Natural killer cell (primary cell): Measurements from ENCODE around the gene CHCHD4. TPM values are rescaled to one million over a fixed set of nuclear protein-coding genes. Genes with fewer than 3 reads are reported as not detected.
A peak's percentile ranks its signal among the peaks of the same experiment; 100 is the strongest.

ENCODE experiments used
- ATAC-seq, 3 donors: fragments of 150-1000 bp in 2 of 3; fragments of 200-7000 bp in 1 of 3; cut with Tn5 transposase; 1 replicate in 1 of 3; 2 replicates in 2 of 3; pipeline ENCODE4 v1.10.0; 2021; ENCODE audit warnings: mild to moderate bottlenecking in 2 of 3, moderate library complexity in 2 of 3
- DNase-seq, 2 donors: peaks; one replicate each; pipeline versions ENCODE4 v3.0.0 to v3.0.0-alpha.2; 2013 to 2021; ENCODE audit warnings: mixed read lengths in 1 of 2
- H3K27ac ChIP-seq: one replicate; pipeline ENCODE4 v1.5.1; 2013; ENCODE audit warnings: mild to moderate bottlenecking, low read length
- H3K27me3 ChIP-seq: one replicate; pipeline ENCODE4 v1.6.1; 2013; ENCODE audit warnings: low read length; ENCODE audit not compliant: control insufficient read depth, insufficient read depth
- H3K36me3 ChIP-seq: one replicate; pipeline ENCODE4 v1.6.1; 2013; ENCODE audit warnings: low read length; ENCODE audit not compliant: control insufficient read depth, insufficient read depth
- H3K4me1 ChIP-seq: one replicate; pipeline ENCODE4 v1.6.1; 2013; ENCODE audit warnings: low read length; ENCODE audit not compliant: control insufficient read depth, insufficient read depth
- H3K4me3 ChIP-seq: one replicate; pipeline ENCODE4 v1.5.1; 2013; ENCODE audit warnings: low read length
- H3K9me3 ChIP-seq: one replicate; pipeline ENCODE4 v1.6.1; 2013; ENCODE audit warnings: low read length; ENCODE audit not compliant: control insufficient read depth, insufficient read depth
- H3K27ac Mint-ChIP-seq, 2 donors: one replicate each; pipeline ENCODE4 v1.8.0; 2022; ENCODE audit warnings: mild to moderate bottlenecking in 2 of 2, mixed read lengths in 2 of 2, moderate library complexity in 1 of 2
- H3K27me3 Mint-ChIP-seq, 2 donors: one replicate each; pipeline ENCODE4 v1.8.0; 2022; ENCODE audit warnings: low read depth in 2 of 2, mixed read lengths in 2 of 2
- H3K36me3 Mint-ChIP-seq: one replicate; pipeline ENCODE4 v1.8.0; 2022; ENCODE audit warnings: mixed read lengths
- H3K4me1 Mint-ChIP-seq, 2 donors: one replicate each; pipeline ENCODE4 v1.8.0; 2022; ENCODE audit warnings: mixed read lengths in 2 of 2
- H3K4me3 Mint-ChIP-seq: one replicate; pipeline ENCODE4 v1.8.0; 2022; ENCODE audit warnings: mild to moderate bottlenecking, moderate library complexity, mixed read lengths
- H3K9me3 Mint-ChIP-seq, 2 donors: one replicate each; pipeline ENCODE4 v1.8.0; 2022; ENCODE audit warnings: mixed read lengths in 2 of 2
- CTCF ChIP-seq: fragments of 200-600 bp; IDR thresholded peaks from one replicate; pipeline ENCODE4 v1.8.0; 2022; ENCODE audit warnings: antibody characterized with exemption
- WGBS: methylation state at CpG from one replicate; pipeline ENCODE4 v1.1.7; 2013; ENCODE audit warnings: missing lambda C conversion rate; ENCODE audit not compliant: insufficient coverage; 5-methylcytosine and 5-hydroxymethylcytosine counted together
- intact Hi-C: fragments of 100-400 bp; cut with micrococcal nuclease; formaldehyde crosslinking; loops from one replicate; pipeline ENCODE4 v1.14.2; 2022
- total RNA-seq, 4 donors: library from RNA; stranded (reverse); fragments of 120-200 nt in 1 of 4; gene quantifications; one replicate each; pipeline versions ENCODE4 v1.2.3 to v1.2.4, GENCODE V29; 2013 to 2022

CHCHD4 gene
- total RNA-seq: 1 to 10 TPM; 2.1 to 4.3 (median 3.4) TPM
- total RNA-seq (2013): 9.2 TPM

- Mint-ChIP-seq H3K27me3 (no peaks in the 10 kb centered on the region), H3K36me3 (peaks cover 8% of the 10 kb centered on the region), H3K9me3 (no peaks in the 10 kb centered on the region), H3K27ac (peak within 1 kb of the TSS; percentile 92 to 93), H3K4me3 (peak within 1 kb of the TSS; percentile 96), H3K4me1 (peaks cover 50 to 55% of the 10 kb centered on the region in 2 donors)
- H3K4me3 ChIP-seq: peak within 1 kb of the TSS; percentile 97
- intact Hi-C loops: loop anchor here (1.0 kb wide), 4 partner anchors 18 to 229 kb away; partner anchors contain the start of genes LSM3 and XPC
- H3K36me3 ChIP-seq: peaks cover 19% of the 10 kb centered on the region
- DNase-seq: peak; percentile 97 to 100
- H3K9me3 ChIP-seq: no peaks in the 10 kb centered on the region
- H3K4me1 ChIP-seq: peaks cover 39% of the 10 kb centered on the region
- under 1% methylated on average over 55 of the region's 55 CpGs for WGBS
- no peak for TF ChIP-seq CTCF
- ATAC-seq: peak; percentile 89 to 97 (median 90)
- H3K27me3 ChIP-seq: no peaks in the 10 kb centered on the region
- peak within 1 kb of the TSS; percentile 91 for H3K27ac ChIP-seq
Observed at GRCh38 chr3:14124615-14125192, at the start of gene CHCHD4, which contains the start of gene TMEM43. Gene CHCHD4, minus strand, starts transcription at chr3:14124870. Its CDS starts 194 bp downstream, at chr3:14124676. Gene TMEM43, plus strand, starts transcription at chr3:14125052. Its CDS starts 142 bp downstream, at chr3:14125194.

- Mint-ChIP-seq H3K4me3 (no peak overlapping the region), H3K27ac (no peak overlapping the region), H3K36me3 (peaks cover 37% of the 10 kb centered on the region), H3K4me1 (peaks cover 36 to 38% of the 10 kb centered on the region in 2 donors), H3K27me3 (no peaks in the 10 kb centered on the region), H3K9me3 (no peaks in the 10 kb centered on the region)
- whole genome bisulfite sequencing: 93% methylated on average over 5 of the region's 5 CpGs
- DNase-seq: no peak
- no peak overlapping the region for H3K4me3 ChIP-seq
- peaks cover 55% of the 10 kb centered on the region for H3K36me3 ChIP-seq
- H3K27ac ChIP-seq: no peak overlapping the region
- no peak for TF ChIP-seq CTCF
- H3K9me3 ChIP-seq: no peaks in the 10 kb centered on the region
- peaks cover 21% of the 10 kb centered on the region for H3K4me1 ChIP-seq
- intact Hi-C loops: no loop called here
- no peak for ATAC-seq
- no peaks in the 10 kb centered on the region for H3K27me3 ChIP-seq
Observed at GRCh38 chr3:14172496-14172895, 47.8 kb upstream of the CHCHD4 start.

- WGBS: no CpG with 5 or more reads among the region's 2 CpGs
- Histone ChIP-seq H3K4me3 (no peak overlapping the region), H3K36me3 (peaks cover 73% of the 10 kb centered on the region)
Observed at GRCh38 chr3:14170531-14171159, 46.0 kb upstream of the CHCHD4 start.

More at GRCh38 chr3:14170531-14171159, 46.0 kb upstream of the CHCHD4 start:
- no peaks in the 10 kb centered on the region for H3K27me3 Mint-ChIP-seq
- no peak for DNase-seq
- peak overlapping the region in 1 of 2 donors; percentile 44 for H3K27ac Mint-ChIP-seq
- Histone ChIP-seq H3K4me1 (peaks cover 8% of the 10 kb centered on the region), H3K9me3 (no peaks in the 10 kb centered on the region), H3K27ac (no peak overlapping the region), H3K27me3 (no peaks in the 10 kb centered on the region)
- no peak for ATAC-seq
- no peak for TF ChIP-seq CTCF
- H3K36me3 Mint-ChIP-seq: peaks cover 50% of the 10 kb centered on the region
- H3K4me3 Mint-ChIP-seq: no peak overlapping the region
- no peaks in the 10 kb centered on the region for H3K9me3 Mint-ChIP-seq
- H3K4me1 Mint-ChIP-seq: peaks cover 28 to 30% of the 10 kb centered on the region in 2 donors
- intact Hi-C loops: no loop called here
